Endothelial cell of umbilical vein (primary cell): Measurements from ENCODE around the gene STAB2. TPM values are rescaled to one million over a fixed set of nuclear protein-coding genes. Genes with fewer than 3 reads are reported as not detected.
"Not testable (repeated sequence)": the region's sequence is repeated elsewhere in the genome, so short reads cannot be mapped to it uniquely, and the experiment has no call there.

ENCODE experiments used
- BruUV-seq: library from RNA; stranded (reverse); fragments of 400-500 nt; replicated peaks from 2 replicates; lab custom pipeline; 2021; lab: Mats Ljungman, UMichigan
- CTCF ChIA-PET: fragments of 300-600, 350-600 bp; sonication (Branson Sonifier 250); formaldehyde crosslinking; loops from one replicate; lab custom pipeline; 2021; ENCODE audit warnings: antibody characterized with exemption, inconsistent platforms; lab: Charles Lee
- POLR2A ChIA-PET: fragments of 300-600, 350-600 bp; sonication (Branson Sonifier 250); formaldehyde crosslinking; loops from one replicate; lab custom pipeline; 2021; ENCODE audit warnings: antibody characterized with exemption, inconsistent platforms; lab: Charles Lee
- DNase-seq: peaks from one replicate; pipeline ENCODE4 v3.0.0-alpha.2; 2011; ENCODE audit warnings: low read depth, low spot score
- FAIRE-seq: peaks from 2 replicates; lab custom pipeline; 2011; peaks lifted over from hg19 to GRCh38; lab: Jason Lieb, UNC
- H2AFZ ChIP-seq: 2 replicates; pipeline ENCODE4 v1.6.0; 2012; ENCODE audit warnings: low read depth, low read length, control low read depth, inconsistent platforms
- H3K27ac ChIP-seq: 2 replicates; pipeline ENCODE4 v1.5.1; 2011; ENCODE audit warnings: low read depth, mild to moderate bottlenecking, control low read depth, low read length, moderate library complexity; ENCODE audit not compliant: insufficient read depth
- H3K27me3 ChIP-seq, 2 experiments: 2 replicates each; pipeline versions ENCODE4 v1.6.0 to v1.6.1; 2011; ENCODE audit warnings: low read length in 2 of 2, mixed read lengths in 1 of 2; ENCODE audit not compliant: control insufficient read depth in 2 of 2, insufficient read depth in 2 of 2
- H3K36me3 ChIP-seq, 2 experiments: 2 replicates in 1 of 2; 3 replicates in 1 of 2; pipeline ENCODE4 v1.5.1; 2011; ENCODE audit warnings: low read length in 2 of 2, mild to moderate bottlenecking in 1 of 2, moderate library complexity in 1 of 2; ENCODE audit not compliant: control insufficient read depth in 2 of 2, insufficient read depth in 2 of 2; ENCODE audit errors: extremely low read depth in 1 of 2
- H3K4me1 ChIP-seq: 3 replicates; pipeline ENCODE4 v1.5.1; 2011; ENCODE audit warnings: mild to moderate bottlenecking, low read length; ENCODE audit not compliant: control insufficient read depth, insufficient read depth; ENCODE audit errors: extremely low read depth
- H3K4me2 ChIP-seq: 2 replicates; pipeline ENCODE4 v1.6.1; 2011; ENCODE audit warnings: low read length, control low read depth, mixed read lengths; ENCODE audit not compliant: insufficient read depth
- H3K4me3 ChIP-seq, 3 experiments: fragments of 200-600 bp in 1 of 3; sonication (generic), shearing (Covaris generic) in 1 of 3; replicated peaks in 1 of 3; 2 replicates each; pipeline ENCODE4 v1.5.1; 2011 to 2016; ENCODE audit warnings: control low read depth in 3 of 3, low read length in 3 of 3, mild to moderate bottlenecking in 2 of 3, inconsistent platforms in 1 of 3, low read depth in 1 of 3, moderate library complexity in 1 of 3; ENCODE audit not compliant: insufficient read depth in 1 of 3
- H3K79me2 ChIP-seq: 2 replicates; pipeline ENCODE4 v1.6.0; 2012; ENCODE audit warnings: low read length, inconsistent platforms; ENCODE audit not compliant: control insufficient read depth, insufficient read depth
- H3K9ac ChIP-seq: replicated peaks from 2 replicates; pipeline ENCODE3; 2011; ENCODE audit warnings: low read length, control low read depth; ENCODE audit not compliant: insufficient read depth; ENCODE audit errors: extremely low read depth
- H3K9me1 ChIP-seq: replicated peaks from 3 replicates; pipeline ENCODE4 v1.6.0; 2011; ENCODE audit warnings: mild to moderate bottlenecking, low read length; ENCODE audit not compliant: control insufficient read depth, insufficient read depth; ENCODE audit errors: extremely low read depth
- H3K9me3 ChIP-seq: replicated peaks from 2 replicates; pipeline ENCODE4 v1.5.1; 2012; ENCODE audit warnings: low read length, inconsistent platforms; ENCODE audit not compliant: control insufficient read depth, insufficient read depth
- H4K20me1 ChIP-seq: replicated peaks from 2 replicates; pipeline ENCODE3; 2011; ENCODE audit warnings: mild to moderate bottlenecking, low read length; ENCODE audit not compliant: control insufficient read depth, insufficient read depth; ENCODE audit errors: extremely low read depth
- EZH2 ChIP-seq: IDR thresholded peaks from 2 replicates; pipeline ENCODE4 v1.6.1; 2012; ENCODE audit warnings: borderline replicate concordance, low read depth, mild to moderate bottlenecking, moderate library complexity, low read length, inconsistent platforms; ENCODE audit not compliant: severe bottlenecking
- FOS ChIP-seq: IDR thresholded peaks from 2 replicates; pipeline ENCODE4 v1.6.1; 2011; ENCODE audit warnings: mild to moderate bottlenecking, low read length, moderate library complexity, borderline replicate concordance; ENCODE audit not compliant: insufficient read depth
- GATA2 ChIP-seq: IDR thresholded peaks from 2 replicates; pipeline ENCODE4 v1.7.0; 2011; ENCODE audit warnings: low read depth, mild to moderate bottlenecking, moderate library complexity, mixed read lengths, low read length; ENCODE audit not compliant: insufficient read length, insufficient read depth
- JUN ChIP-seq: IDR thresholded peaks from 2 replicates; pipeline ENCODE4 v1.6.1; 2011; ENCODE audit warnings: borderline replicate concordance, low read depth; ENCODE audit not compliant: insufficient read length, insufficient read depth
- MAX ChIP-seq: IDR thresholded peaks from 2 replicates; pipeline ENCODE4 v1.6.1; 2011; ENCODE audit not compliant: insufficient read depth, insufficient read length
- MYC ChIP-seq: IDR thresholded peaks from one replicate; pipeline ENCODE4 v1.6.1; 2011; ENCODE audit warnings: mild to moderate bottlenecking, low read depth, low read length
- POLR2A ChIP-seq: IDR thresholded peaks from 2 replicates; pipeline ENCODE4 v1.6.1; 2012; ENCODE audit warnings: low read depth, mild to moderate bottlenecking, control low read depth, low read length
- POLR2AphosphoS5 ChIP-seq: IDR thresholded peaks from 2 replicates; pipeline ENCODE4 v1.6.1; 2012; ENCODE audit warnings: low read depth, mild to moderate bottlenecking, control low read depth, low read length, moderate library complexity; ENCODE audit not compliant: insufficient read depth
- dilution Hi-C: fragments of 300-500 bp; cut with MboI; formaldehyde crosslinking; loops from one replicate; pipeline ENCODE4 v1.15.0; 2019; ENCODE audit warnings: low sequenced_read_pairs; ENCODE audit not compliant: extremely low pct_ligation_motif_present
- intact Hi-C: fragments of 100-400 bp; cut with micrococcal nuclease; formaldehyde crosslinking; loops from one replicate; pipeline ENCODE4 v1.10.0; 2022
- polyA plus RNA-seq, 4 experiments: library from polyadenylated mRNA; depleted of rRNA in 3 of 4; stranded (reverse) in 3 of 4; unstranded in 1 of 4; fragments of >200 nt; gene quantifications; 2 replicates each; pipeline versions ENCODE4 v1.2.1 to v1.2.3, GENCODE V29; 2011 to 2012; ENCODE audit warnings: missing spikeins in 1 of 4
- total RNA-seq: library from RNA; stranded (reverse); gene quantifications from 2 replicates; pipeline ENCODE4 v1.2.3, GENCODE V29; 2021
- TF ChIP-seq, protein P1 (sequence below), 2 donors: IDR thresholded peaks; 1 replicate in 1 of 2; 2 replicates in 1 of 2; pipeline ENCODE4 v1.5.1; 2011; ENCODE audit warnings: low read length in 2 of 2, mild to moderate bottlenecking in 2 of 2, moderate library complexity in 2 of 2, control low read depth in 1 of 2, inconsistent platforms in 1 of 2, low read depth in 1 of 2; ENCODE audit not compliant: insufficient read depth in 1 of 2; ENCODE audit errors: extremely low read depth in 1 of 2

STAB2 gene
- total and polyA plus RNA-seq, 2 donors (not counting 3 experiments of a cell fraction or from before 2014, with no cell fraction given): 0.01 TPM; not detected in 1

GRCh38 chr12:103809154-103809553 lies 222.1 kb downstream of the STAB2 start:
- H4K20me1 ChIP-seq: no peaks in the 10 kb centered on the region
- CTCF ChIA-PET: no interaction called here
- FAIRE-seq (no peak), DNase-seq (peak; percentile 15)
- peaks cover 0 to 2% of the 10 kb centered on the region in 2 experiments for H3K36me3 ChIP-seq
- H3K4me3 ChIP-seq: no peak overlapping the region
- H3K4me2 ChIP-seq: no peak overlapping the region
- no peak for TF ChIP-seq MYC
- no peak for TF ChIP-seq GATA2
- no peak for TF ChIP-seq EZH2
- no peak for TF ChIP-seq POLR2A
- TF ChIP-seq FOS: no peak
- no peak for TF ChIP-seq MAX
- TF ChIP-seq POLR2AphosphoS5: no peak
- no peak for TF ChIP-seq JUN
- TF ChIP-seq, protein P1, sequence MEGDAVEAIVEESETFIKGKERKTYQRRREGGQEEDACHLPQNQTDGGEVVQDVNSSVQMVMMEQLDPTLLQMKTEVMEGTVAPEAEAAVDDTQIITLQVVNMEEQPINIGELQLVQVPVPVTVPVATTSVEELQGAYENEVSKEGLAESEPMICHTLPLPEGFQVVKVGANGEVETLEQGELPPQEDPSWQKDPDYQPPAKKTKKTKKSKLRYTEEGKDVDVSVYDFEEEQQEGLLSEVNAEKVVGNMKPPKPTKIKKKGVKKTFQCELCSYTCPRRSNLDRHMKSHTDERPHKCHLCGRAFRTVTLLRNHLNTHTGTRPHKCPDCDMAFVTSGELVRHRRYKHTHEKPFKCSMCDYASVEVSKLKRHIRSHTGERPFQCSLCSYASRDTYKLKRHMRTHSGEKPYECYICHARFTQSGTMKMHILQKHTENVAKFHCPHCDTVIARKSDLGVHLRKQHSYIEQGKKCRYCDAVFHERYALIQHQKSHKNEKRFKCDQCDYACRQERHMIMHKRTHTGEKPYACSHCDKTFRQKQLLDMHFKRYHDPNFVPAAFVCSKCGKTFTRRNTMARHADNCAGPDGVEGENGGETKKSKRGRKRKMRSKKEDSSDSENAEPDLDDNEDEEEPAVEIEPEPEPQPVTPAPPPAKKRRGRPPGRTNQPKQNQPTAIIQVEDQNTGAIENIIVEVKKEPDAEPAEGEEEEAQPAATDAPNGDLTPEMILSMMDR (IDR thresholded peaks at IDR 0.05; ENCODE audit: extremely low read depth in 1 of 2, insufficient read depth in 1 of 2, low read depth in 1 of 2, low read length in 2 of 2): no peak
- POLR2A ChIA-PET: no interaction called here
- H3K9me3 ChIP-seq: no peaks in the 10 kb centered on the region
- no peaks in the 10 kb centered on the region for H3K27me3 ChIP-seq
- H3K4me1 ChIP-seq: peaks cover 24% of the 10 kb centered on the region
- H3K9me1 ChIP-seq: no peaks in the 10 kb centered on the region
- no peak overlapping the region for H3K27ac ChIP-seq
- no peaks in the 10 kb centered on the region for H3K79me2 ChIP-seq
- H3K9ac ChIP-seq: no peak overlapping the region
- intact Hi-C loops: no loop called here
- dilution Hi-C loops: no loop called here
- no peak overlapping the region for H2AFZ ChIP-seq
- no TSS peak for BruUV-seq

DNA sequence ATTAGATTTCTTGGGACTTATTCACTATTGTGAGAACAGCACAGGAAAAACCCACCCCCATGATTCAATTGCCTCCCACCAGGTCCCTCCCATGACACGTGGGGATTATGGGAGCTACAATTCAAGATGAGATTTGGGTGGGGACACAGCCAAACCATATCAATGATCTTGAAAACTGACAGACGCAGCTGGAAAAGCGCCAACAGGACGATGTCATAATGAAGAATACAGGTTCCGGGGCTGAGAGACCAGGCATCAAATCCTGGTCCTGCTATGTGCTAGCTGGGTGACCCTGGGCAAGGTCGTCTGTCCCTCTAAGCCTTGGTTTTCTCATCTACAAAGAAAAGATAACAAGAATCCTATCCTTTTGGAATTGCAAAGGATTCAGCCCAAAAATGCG lies 222.6 kb downstream of the STAB2 start:
- H3K79me2 ChIP-seq, H3K9ac ChIP-seq, H3K9me1 ChIP-seq, H2AFZ ChIP-seq, dilution Hi-C loops, intact Hi-C loops, BruUV-seq, FAIRE-seq, H3K4me3 ChIP-seq, H3K9me3 ChIP-seq, H4K20me1 ChIP-seq, DNase-seq, H3K27me3 ChIP-seq, H3K36me3 ChIP-seq, H3K27ac ChIP-seq, H3K4me2 ChIP-seq, CTCF ChIA-PET, POLR2A ChIA-PET: not testable (repeated sequence)
- peaks cover 24% of the 10 kb centered on the region for H3K4me1 ChIP-seq
